Prostate gland (tissue), 2 donors: Measurements from ENCODE around the gene COL11A2.

Experiments used
- POLR2A ChIP-seq: fragments of 450-650 bp; IDR thresholded peaks from one replicate; pipeline ENCODE4 v1.6.1; 2016; ENCODE audit warnings: antibody characterized with exemption, mild to moderate bottlenecking
- POLR2AphosphoS5 ChIP-seq: sonication (generic); formaldehyde crosslinking; IDR thresholded peaks from one replicate; pipeline ENCODE4 v1.6.1; 2017; ENCODE audit warnings: antibody characterized with exemption
- TF ChIP-seq, protein P1 (sequence below), 4 experiments: fragments of 200-600 bp in 2 of 4; fragments of 450-650 bp in 2 of 4; sonication (generic) in 2 of 4; IDR thresholded peaks; 1 replicate in 3 of 4; 2 replicates in 1 of 4; pipeline ENCODE4 v1.5.1; 2016 to 2019; ENCODE audit warnings: antibody characterized with exemption in 4 of 4, mild to moderate bottlenecking in 2 of 4, moderate library complexity in 2 of 4

DNA sequence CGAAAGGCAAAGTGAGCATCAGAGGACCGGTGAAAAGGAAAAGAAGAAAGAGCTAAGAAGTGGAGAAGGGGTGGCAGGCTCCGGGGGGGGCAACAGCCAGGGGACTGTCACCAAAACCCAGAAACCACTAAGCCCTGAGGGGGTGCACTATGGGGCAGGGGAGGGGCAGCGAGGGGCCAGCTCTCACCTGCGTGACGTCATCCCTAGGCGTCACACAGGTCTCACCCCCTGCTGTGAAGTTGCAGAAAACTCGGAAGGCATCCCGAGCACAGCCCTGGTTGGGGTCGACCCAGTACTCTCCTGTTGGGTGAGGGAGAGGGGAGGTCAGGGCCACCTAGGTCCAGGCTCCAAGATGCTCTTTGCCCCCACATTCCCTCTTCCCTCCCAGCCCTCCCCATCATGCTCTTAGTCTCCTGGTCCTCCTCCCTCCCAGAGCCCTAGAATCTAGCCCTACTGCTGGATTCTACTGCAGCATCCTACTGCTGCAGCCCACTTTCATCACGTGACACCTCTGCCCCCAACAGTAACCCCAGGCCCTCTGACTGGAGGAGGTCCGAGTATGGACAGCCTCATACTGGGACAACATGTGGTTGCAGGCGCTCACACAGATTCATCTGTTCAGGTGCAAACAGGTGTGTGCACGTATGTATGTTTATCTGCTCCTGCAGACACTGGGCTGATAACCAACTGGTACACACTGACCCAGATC lies 27.4 kb downstream of the COL11A2 start:
- TF ChIP-seq POLR2A (no peak), POLR2AphosphoS5 (no peak)
- TF ChIP-seq, protein P1, sequence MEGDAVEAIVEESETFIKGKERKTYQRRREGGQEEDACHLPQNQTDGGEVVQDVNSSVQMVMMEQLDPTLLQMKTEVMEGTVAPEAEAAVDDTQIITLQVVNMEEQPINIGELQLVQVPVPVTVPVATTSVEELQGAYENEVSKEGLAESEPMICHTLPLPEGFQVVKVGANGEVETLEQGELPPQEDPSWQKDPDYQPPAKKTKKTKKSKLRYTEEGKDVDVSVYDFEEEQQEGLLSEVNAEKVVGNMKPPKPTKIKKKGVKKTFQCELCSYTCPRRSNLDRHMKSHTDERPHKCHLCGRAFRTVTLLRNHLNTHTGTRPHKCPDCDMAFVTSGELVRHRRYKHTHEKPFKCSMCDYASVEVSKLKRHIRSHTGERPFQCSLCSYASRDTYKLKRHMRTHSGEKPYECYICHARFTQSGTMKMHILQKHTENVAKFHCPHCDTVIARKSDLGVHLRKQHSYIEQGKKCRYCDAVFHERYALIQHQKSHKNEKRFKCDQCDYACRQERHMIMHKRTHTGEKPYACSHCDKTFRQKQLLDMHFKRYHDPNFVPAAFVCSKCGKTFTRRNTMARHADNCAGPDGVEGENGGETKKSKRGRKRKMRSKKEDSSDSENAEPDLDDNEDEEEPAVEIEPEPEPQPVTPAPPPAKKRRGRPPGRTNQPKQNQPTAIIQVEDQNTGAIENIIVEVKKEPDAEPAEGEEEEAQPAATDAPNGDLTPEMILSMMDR (IDR thresholded peaks at IDR 0.05) = no peak
